HEK293 (cell line): ENCODE data around the gene ANKRD13A.

Source experiments
- CTCF ChIA-PET: fragments of 350-600 bp; formaldehyde crosslinking; extraction: SDS; loops from one replicate; lab custom pipeline; 2021; ENCODE audit warnings: antibody characterized with exemption; lab: Yijun Ruan, JAX
- POLR2A ChIA-PET: fragments of 300-600 bp; formaldehyde crosslinking; extraction: SDS; loops from one replicate; lab custom pipeline; 2020; ENCODE audit warnings: antibody characterized with exemption, inconsistent platforms; lab: Yijun Ruan, JAX
- H3K27ac ChIP-seq: fragments of 200-500 bp; sonication (Bioruptor generic); 2 replicates; pipeline ENCODE4 v1.5.1; 2014; ENCODE audit warnings: low read depth, low read length, control low read depth, inconsistent platforms; ENCODE audit errors: extremely low read depth
- H3K36me3 ChIP-seq, 2 experiments: fragments of 200-500 bp in 1 of 2; sonication (Bioruptor generic) in 1 of 2; 1 replicate in 1 of 2; 2 replicates in 1 of 2; pipeline ENCODE4 v1.5.1; 2014 to 2017; ENCODE audit warnings: inconsistent platforms in 2 of 2, low read length in 2 of 2; ENCODE audit not compliant: control insufficient read depth in 2 of 2, insufficient read depth in 1 of 2
- H3K4me1 ChIP-seq: fragments of 200-500 bp; sonication (Bioruptor generic); 2 replicates; pipeline ENCODE4 v1.5.1; 2014; ENCODE audit warnings: mild to moderate bottlenecking, low read length, inconsistent platforms; ENCODE audit not compliant: control insufficient read depth, insufficient read depth
- H3K4me3 ChIP-seq: 2 replicates; pipeline ENCODE4 v1.5.1; 2011; ENCODE audit warnings: low read depth, mild to moderate bottlenecking, control low read depth, low read length, moderate library complexity
- H3K9me3 ChIP-seq: fragments of 200-500 bp; sonication (Bioruptor generic); 2 replicates; pipeline ENCODE4 v1.5.1; 2014; ENCODE audit warnings: low read depth, low read length, inconsistent platforms; ENCODE audit not compliant: control insufficient read depth, insufficient read depth
- AEBP2 ChIP-seq: fragments of 450-650 bp; formaldehyde crosslinking; IDR thresholded peaks from 2 replicates; pipeline ENCODE4 v1.5.1; 2016; ENCODE audit warnings: missing biosample characterization, missing genetic modification characterization, borderline replicate concordance
- KLF8 ChIP-seq: fragments of 450-650 bp; formaldehyde crosslinking; IDR thresholded peaks from 2 replicates; pipeline ENCODE4 v1.5.1; 2016; ENCODE audit warnings: missing biosample characterization, missing genetic modification characterization
- MYNN ChIP-seq: fragments of 450-650 bp; formaldehyde crosslinking; IDR thresholded peaks from 2 replicates; pipeline ENCODE4 v1.5.1; 2016; ENCODE audit warnings: missing biosample characterization, missing genetic modification characterization, borderline replicate concordance
- OSR2 ChIP-seq: fragments of 450-650 bp; formaldehyde crosslinking; IDR thresholded peaks from 2 replicates; pipeline ENCODE4 v1.5.1; 2016; ENCODE audit warnings: missing biosample characterization, missing genetic modification characterization
- SCRT1 ChIP-seq: fragments of 450-650 bp; formaldehyde crosslinking; IDR thresholded peaks from 2 replicates; pipeline ENCODE4 v1.5.1; 2016; ENCODE audit warnings: missing biosample characterization, missing genetic modification characterization, borderline replicate concordance
- YY1 ChIP-seq: fragments of 450-650 bp; formaldehyde crosslinking; IDR thresholded peaks from 2 replicates; pipeline ENCODE4 v1.5.1; 2018; ENCODE audit warnings: missing biosample characterization, missing genetic modification characterization
- ZFP37 ChIP-seq: fragments of 450-650 bp; formaldehyde crosslinking; IDR thresholded peaks from 2 replicates; pipeline ENCODE4 v1.5.1; 2016; ENCODE audit warnings: missing biosample characterization, missing genetic modification characterization
- ZNF148 ChIP-seq: fragments of 450-650 bp; formaldehyde crosslinking; IDR thresholded peaks from 2 replicates; pipeline ENCODE4 v1.5.0; 2017; ENCODE audit warnings: missing biosample characterization, missing genetic modification characterization, borderline replicate concordance
- ZNF175 ChIP-seq: fragments of 450-650 bp; formaldehyde crosslinking; IDR thresholded peaks from 2 replicates; pipeline ENCODE4 v1.5.1; 2016; ENCODE audit warnings: missing biosample characterization, missing genetic modification characterization
- ZNF184 ChIP-seq: fragments of 450-650 bp; IDR thresholded peaks from 2 replicates; pipeline ENCODE4 v1.5.1; 2018; ENCODE audit warnings: missing biosample characterization, mild to moderate bottlenecking, missing genetic modification characterization
- ZNF248 ChIP-seq: fragments of 450-650 bp; formaldehyde crosslinking; IDR thresholded peaks from 2 replicates; pipeline ENCODE4 v1.5.1; 2017; ENCODE audit warnings: missing biosample characterization, missing genetic modification characterization
- ZNF302 ChIP-seq: fragments of 450-650 bp; formaldehyde crosslinking; IDR thresholded peaks from 2 replicates; pipeline ENCODE4 v1.5.1; 2016; ENCODE audit warnings: missing biosample characterization, missing genetic modification characterization, low read depth
- ZNF311 ChIP-seq: fragments of 450-650 bp; formaldehyde crosslinking; IDR thresholded peaks from 2 replicates; pipeline ENCODE4 v1.5.1; 2017; ENCODE audit warnings: missing biosample characterization, missing genetic modification characterization, borderline replicate concordance
- ZNF335 ChIP-seq: fragments of 450-650 bp; formaldehyde crosslinking; conservative IDR thresholded peaks from 2 replicates; pipeline ENCODE4 v1.5.1; 2016; ENCODE audit warnings: missing biosample characterization, missing genetic modification characterization
- ZNF423 ChIP-seq: fragments of 450-650 bp; formaldehyde crosslinking; IDR thresholded peaks from 2 replicates; pipeline ENCODE4 v1.5.1; 2016; ENCODE audit warnings: missing biosample characterization, missing genetic modification characterization
- ZNF48 ChIP-seq: fragments of 450-650 bp; formaldehyde crosslinking; IDR thresholded peaks from 2 replicates; pipeline ENCODE4 v1.5.1; 2016; ENCODE audit warnings: missing biosample characterization, missing genetic modification characterization
- ZNF548 ChIP-seq: fragments of 450-650 bp; formaldehyde crosslinking; IDR thresholded peaks from 2 replicates; pipeline ENCODE4 v1.5.1; 2016; ENCODE audit warnings: missing biosample characterization, missing genetic modification characterization
- ZNF704 ChIP-seq: fragments of 450-650 bp; formaldehyde crosslinking; IDR thresholded peaks from 2 replicates; pipeline ENCODE4 v1.5.1; 2016; ENCODE audit warnings: missing biosample characterization, missing genetic modification characterization
- ZNF785 ChIP-seq: fragments of 450-650 bp; formaldehyde crosslinking; IDR thresholded peaks from 2 replicates; pipeline ENCODE4 v1.5.1; 2016; ENCODE audit warnings: missing biosample characterization, missing genetic modification characterization
- ZNF792 ChIP-seq: fragments of 450-650 bp; formaldehyde crosslinking; IDR thresholded peaks from 2 replicates; pipeline ENCODE4 v1.5.1; 2016; ENCODE audit warnings: missing biosample characterization, missing genetic modification characterization
- ZSCAN16 ChIP-seq: fragments of 450-650 bp; formaldehyde crosslinking; IDR thresholded peaks from 2 replicates; pipeline ENCODE4 v1.5.1; 2016; ENCODE audit warnings: missing biosample characterization, missing genetic modification characterization
- TF ChIP-seq, protein P1 (sequence below): fragments of 450-650 bp; formaldehyde crosslinking; IDR thresholded peaks from 2 replicates; pipeline ENCODE4 v1.5.1; 2016; ENCODE audit warnings: missing biosample characterization, missing genetic modification characterization
- TF ChIP-seq, protein P2 (sequence below): fragments of 450-650 bp; formaldehyde crosslinking; IDR thresholded peaks from 2 replicates; pipeline ENCODE4 v1.5.1; 2016; ENCODE audit warnings: missing biosample characterization, missing genetic modification characterization, low read depth
- TF ChIP-seq, protein P3 (sequence below): fragments of 450-650 bp; formaldehyde crosslinking; IDR thresholded peaks from 2 replicates; pipeline ENCODE4 v1.5.1; 2016; ENCODE audit warnings: missing biosample characterization, missing genetic modification characterization

ANKRD13A gene

GRCh38 chr12:110012137-110012536, 12.9 kb downstream of the ANKRD13A start:
- no peak for TF ChIP-seq YY1 (tag by site-specific recombination)
- no peak for TF ChIP-seq AEBP2
- no peak for TF ChIP-seq ZNF302
- no peak for TF ChIP-seq SCRT1 (tag by site-specific recombination)
- no peak for TF ChIP-seq ZNF785
- TF ChIP-seq ZNF48 (tag by site-specific recombination): no peak
- no peak for TF ChIP-seq MYNN
- no peak for TF ChIP-seq ZNF423 (tag by site-specific recombination)
- TF ChIP-seq ZNF335 (tag by site-specific recombination): no peak
- TF ChIP-seq ZNF184 (tag by site-specific recombination): no peak
- TF ChIP-seq, protein P1, sequence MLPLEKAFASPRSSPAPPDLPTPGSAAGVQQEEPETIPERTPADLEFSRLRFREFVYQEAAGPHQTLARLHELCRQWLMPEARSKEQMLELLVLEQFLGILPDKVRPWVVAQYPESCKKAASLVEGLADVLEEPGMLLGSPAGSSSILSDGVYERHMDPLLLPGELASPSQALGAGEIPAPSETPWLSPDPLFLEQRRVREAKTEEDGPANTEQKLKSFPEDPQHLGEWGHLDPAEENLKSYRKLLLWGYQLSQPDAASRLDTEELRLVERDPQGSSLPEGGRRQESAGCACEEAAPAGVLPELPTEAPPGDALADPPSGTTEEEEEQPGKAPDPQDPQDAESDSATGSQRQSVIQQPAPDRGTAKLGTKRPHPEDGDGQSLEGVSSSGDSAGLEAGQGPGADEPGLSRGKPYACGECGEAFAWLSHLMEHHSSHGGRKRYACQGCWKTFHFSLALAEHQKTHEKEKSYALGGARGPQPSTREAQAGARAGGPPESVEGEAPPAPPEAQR (tag by site-specific recombination): no peak
- Histone ChIP-seq H3K9me3 (no peaks in the 10 kb centered on the region), H3K36me3 (peaks cover 14 to 36% of the 10 kb centered on the region in 2 experiments), H3K4me1 (no peaks in the 10 kb centered on the region), H3K27ac (no peak overlapping the region), H3K4me3 (no peak overlapping the region)
- ChIA-PET POLR2A (no interaction called here), CTCF (interaction anchor here (0.9 kb wide), 1 partner anchor 12 kb away, joined by 3 read pairs; no protein-coding TSS in a partner anchor)

DNA sequence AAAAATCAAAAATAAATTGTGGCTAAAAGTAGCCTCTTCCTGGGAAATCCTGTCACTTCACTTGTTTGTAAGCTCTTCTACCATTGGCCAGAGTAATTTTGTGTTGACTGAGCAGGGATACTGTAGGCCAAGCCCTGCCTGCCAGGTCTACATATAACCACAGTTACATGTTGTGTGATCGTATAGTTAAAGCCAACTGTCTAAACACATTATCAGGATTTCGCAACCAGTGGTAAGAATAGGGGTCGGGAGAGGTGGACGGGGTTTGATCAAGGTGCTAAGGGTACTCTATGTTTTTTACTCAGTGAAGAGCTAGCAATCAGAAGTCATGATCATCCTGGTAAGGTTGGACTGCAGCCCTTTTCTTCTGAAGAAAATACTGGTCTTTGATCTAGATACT, 13.4 kb downstream of the ANKRD13A start:
- no peaks in the 10 kb centered on the region for H3K9me3 ChIP-seq
- CTCF ChIA-PET: interaction anchor here (0.9 kb wide), 2 partner anchors 12 to 419 kb away, joined by 3 to 5 read pairs; no protein-coding TSS in a partner anchor
- no peaks in the 10 kb centered on the region for H3K4me1 ChIP-seq
- H3K36me3 ChIP-seq: peaks cover 18 to 41% of the 10 kb centered on the region in 2 experiments
- no peak overlapping the region for H3K27ac ChIP-seq
- POLR2A ChIA-PET: no interaction called here
- H3K4me3 ChIP-seq: no peak overlapping the region
- TF ChIP-seq, protein P2, sequence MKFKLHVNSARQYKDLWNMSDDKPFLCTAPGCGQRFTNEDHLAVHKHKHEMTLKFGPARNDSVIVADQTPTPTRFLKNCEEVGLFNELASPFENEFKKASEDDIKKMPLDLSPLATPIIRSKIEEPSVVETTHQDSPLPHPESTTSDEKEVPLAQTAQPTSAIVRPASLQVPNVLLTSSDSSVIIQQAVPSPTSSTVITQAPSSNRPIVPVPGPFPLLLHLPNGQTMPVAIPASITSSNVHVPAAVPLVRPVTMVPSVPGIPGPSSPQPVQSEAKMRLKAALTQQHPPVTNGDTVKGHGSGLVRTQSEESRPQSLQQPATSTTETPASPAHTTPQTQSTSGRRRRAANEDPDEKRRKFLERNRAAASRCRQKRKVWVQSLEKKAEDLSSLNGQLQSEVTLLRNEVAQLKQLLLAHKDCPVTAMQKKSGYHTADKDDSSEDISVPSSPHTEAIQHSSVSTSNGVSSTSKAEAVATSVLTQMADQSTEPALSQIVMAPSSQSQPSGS (tag by site-specific recombination): no peak
- TF ChIP-seq ZNF148 (no peak), ZNF792 (no peak), OSR2 (tag by site-specific recombination) (no peak), ZNF175 (tag by site-specific recombination) (no peak), ZNF248 (tag by site-specific recombination) (no peak), ZNF704 (tag by site-specific recombination) (no peak), ZNF48 (tag by site-specific recombination) (no peak), ZNF311 (tag by site-specific recombination) (no peak), ZSCAN16 (no peak), ZNF548 (tag by site-specific recombination) (no peak), ZFP37 (tag by site-specific recombination) (no peak), KLF8 (tag by site-specific recombination) (no peak)
- TF ChIP-seq, protein P3, sequence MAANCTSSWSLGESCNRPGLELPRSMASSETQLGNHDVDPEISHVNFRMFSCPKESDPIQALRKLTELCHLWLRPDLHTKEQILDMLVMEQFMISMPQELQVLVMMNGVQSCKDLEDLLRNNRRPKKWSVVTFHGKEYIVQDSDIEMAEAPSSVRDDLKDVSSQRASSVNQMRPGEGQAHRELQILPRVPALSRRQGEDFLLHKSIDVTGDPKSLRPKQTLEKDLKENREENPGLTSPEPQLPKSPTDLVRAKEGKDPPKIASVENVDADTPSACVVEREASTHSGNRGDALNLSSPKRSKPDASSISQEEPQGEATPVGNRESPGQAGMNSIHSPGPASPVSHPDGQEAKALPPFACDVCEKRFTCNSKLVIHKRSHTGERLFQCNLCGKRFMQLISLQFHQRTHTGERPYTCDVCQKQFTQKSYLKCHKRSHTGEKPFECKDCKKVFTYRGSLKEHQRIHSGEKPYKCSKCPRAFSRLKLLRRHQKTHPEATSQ (tag by site-specific recombination): no peak
